Measurements from ENCODE around the gene MGAT4A.

MGAT4A gene

GRCh38 chr2:98615481-98615880 lies 115.5 kb downstream of the MGAT4A start:
- DNase-seq (ENCODE audit: low read depth) = no peak
- H3K4me3 ChIP-seq (ENCODE audit: low read depth, low read length) = no peak overlapping the region
- no peak for TF ChIP-seq CTCF (IDR thresholded peaks at IDR 0.05; ENCODE audit: low read depth, low read length, missing control alignments)

GRCh38 chr2:98614024-98614739 lies 116.8 kb downstream of the MGAT4A start:
- no peak for DNase-seq (ENCODE audit: low read depth)
- TF ChIP-seq CTCF (IDR thresholded peaks at IDR 0.05; ENCODE audit: low read depth, low read length, missing control alignments) = no peak
- H3K4me3 ChIP-seq (ENCODE audit: low read depth, low read length) = no peak overlapping the region

- no peak for TF ChIP-seq CTCF (IDR thresholded peaks at IDR 0.05; ENCODE audit: low read depth, low read length, missing control alignments)
- DNase-seq (ENCODE audit: low read depth) = no peak
- H3K4me3 ChIP-seq (ENCODE audit: low read depth, low read length) = peak overlapping the region; percentile 80
Observed at GRCh38 chr2:98608962-98609604, 121.8 kb downstream of the MGAT4A start.

- H3K4me3 ChIP-seq (ENCODE audit: low read depth, low read length) = peak within 1 kb of the TSS; percentile 80
- TF ChIP-seq CTCF (IDR thresholded peaks at IDR 0.05; ENCODE audit: low read depth, low read length, missing control alignments) = no peak
- peak; percentile 61 for DNase-seq (ENCODE audit: low read depth)
Observed at GRCh38 chr2:98608116-98608961, 122.6 kb downstream of the MGAT4A start, which contains the start of the genes COA5 and UNC50. TSS of gene COA5 (minus strand) at chr2:98608512. CDS start at chr2:98608405, 107 bp downstream. TSS of gene UNC50 (plus strand) at chr2:98608589. CDS start at chr2:98609760, 1,171 bp downstream.

- TF ChIP-seq CTCF (IDR thresholded peaks at IDR 0.05; ENCODE audit: low read depth, low read length, missing control alignments) = no peak
- H3K4me3 ChIP-seq (ENCODE audit: low read depth, low read length) = peak overlapping the region; percentile 80
- no peak for DNase-seq (ENCODE audit: low read depth)
Observed at GRCh38 chr2:98607741-98608115, 123.2 kb downstream of the MGAT4A start.

GRCh38 chr2:98607104-98607503 lies 123.8 kb downstream of the MGAT4A start:
- no peak for DNase-seq (ENCODE audit: low read depth)
- H3K4me3 ChIP-seq (ENCODE audit: low read depth, low read length) = peak overlapping the region; percentile 80
- TF ChIP-seq CTCF (IDR thresholded peaks at IDR 0.05; ENCODE audit: low read depth, low read length, missing control alignments) = no peak
